PC-9 (cell line): ENCODE data around the gene EMC10. TPM values are rescaled to one million over a fixed set of nuclear protein-coding genes. Genes with fewer than 3 reads are reported as not detected.

Experiments
- BruUV-seq: library from RNA; stranded (reverse); fragments of 400-500 nt; replicated peaks from 2 replicates; lab custom pipeline; 2021; lab: Mats Ljungman, UMichigan
- CTCF ChIA-PET: fragments of 300-600 bp; sonication (Branson Sonifier 250); formaldehyde crosslinking; loops from one replicate; lab custom pipeline; 2022; ENCODE audit warnings: antibody characterized with exemption; lab: Charles Lee
- POLR2A ChIA-PET: fragments of 300-600 bp; sonication (Branson Sonifier 250); formaldehyde crosslinking; loops from one replicate; lab custom pipeline; 2022; ENCODE audit warnings: antibody characterized with exemption; ENCODE audit not compliant: unreplicated experiment; lab: Charles Lee
- DNase-seq, 2 experiments: peaks; one replicate each; pipeline versions ENCODE4 v3.0.0 to v3.0.0-alpha.2; 2015 to 2022; ENCODE audit warnings: mixed read lengths in 1 of 2
- H2AFZ ChIP-seq: fragments of 200-600 bp; sonication (generic); 2 replicates; pipeline ENCODE4 v1.8.1; 2017; ENCODE audit warnings: antibody characterized with exemption
- H3F3A ChIP-seq: fragments of 200-600 bp; sonication (generic); 2 replicates; pipeline ENCODE4 v1.8.1; 2017; ENCODE audit warnings: antibody characterized with exemption, mild to moderate bottlenecking, low read depth; ENCODE audit not compliant: insufficient read depth
- H3K27ac ChIP-seq: fragments of 200-600 bp; sonication (generic); 2 replicates; pipeline ENCODE4 v1.6.1; 2016; ENCODE audit warnings: mixed run types
- H3K27me3 ChIP-seq: fragments of 200-600 bp; sonication (generic); 2 replicates; pipeline ENCODE4 v1.6.1; 2016; ENCODE audit warnings: low read depth, mixed run types; ENCODE audit not compliant: insufficient read depth
- H3K36me3 ChIP-seq: fragments of 200-600 bp; sonication (generic); 2 replicates; pipeline ENCODE4 v1.6.1; 2016; ENCODE audit warnings: low read depth, mixed run types
- H3K4me1 ChIP-seq: fragments of 200-600 bp; sonication (generic); replicated peaks from 2 replicates; pipeline ENCODE4 v1.6.1; 2016; ENCODE audit warnings: mixed run types; ENCODE audit not compliant: insufficient read depth
- H3K4me2 ChIP-seq: fragments of 200-600 bp; sonication (generic); 2 replicates; pipeline ENCODE4 v1.6.1; 2017; ENCODE audit warnings: mixed run types
- H3K4me3 ChIP-seq: fragments of 200-600 bp; sonication (generic); 2 replicates; pipeline ENCODE4 v1.6.1; 2016; ENCODE audit warnings: mixed run types
- H3K79me2 ChIP-seq: fragments of 200-600 bp; sonication (generic); 2 replicates; pipeline ENCODE4 v1.6.1; 2017; ENCODE audit warnings: low read depth, mixed run types
- H3K9me2 ChIP-seq: fragments of 200-600 bp; sonication (generic); 2 replicates; pipeline ENCODE4 v1.8.1; 2017; ENCODE audit warnings: mild to moderate bottlenecking; ENCODE audit not compliant: insufficient read depth
- H3K9me3 ChIP-seq: fragments of 200-600 bp; sonication (generic); 2 replicates; pipeline ENCODE4 v1.8.1; 2016; ENCODE audit warnings: low read depth; ENCODE audit not compliant: insufficient read depth
- H4K20me1 ChIP-seq: fragments of 200-600 bp; sonication (generic); 2 replicates; pipeline ENCODE4 v1.8.1; 2017; ENCODE audit not compliant: insufficient read depth
- EZH2 ChIP-seq: fragments of 200-600 bp; sonication (generic); IDR thresholded peaks from 2 replicates; pipeline ENCODE4 v1.8.0; 2017; ENCODE audit warnings: antibody characterized with exemption, low read depth
- intact Hi-C: fragments of 100-400 bp; cut with micrococcal nuclease; formaldehyde crosslinking; loops from one replicate; pipeline ENCODE4 v1.10.0; 2022; ENCODE audit not compliant: unreplicated experiment
- total RNA-seq: library from RNA; stranded (reverse); gene quantifications from 2 replicates; pipeline ENCODE4 v1.2.3, GENCODE V29; 2021
- TF ChIP-seq, protein P1 (sequence below): fragments of 200-600 bp; sonication (generic); conservative IDR thresholded peaks from 2 replicates; pipeline ENCODE4 v1.6.1; 2017; ENCODE audit warnings: mixed run types, antibody characterized with exemption, mild to moderate bottlenecking, moderate library complexity

The EMC10 gene
- total RNA-seq, 1 experiment from 2014 or later: 118 TPM

DNA sequence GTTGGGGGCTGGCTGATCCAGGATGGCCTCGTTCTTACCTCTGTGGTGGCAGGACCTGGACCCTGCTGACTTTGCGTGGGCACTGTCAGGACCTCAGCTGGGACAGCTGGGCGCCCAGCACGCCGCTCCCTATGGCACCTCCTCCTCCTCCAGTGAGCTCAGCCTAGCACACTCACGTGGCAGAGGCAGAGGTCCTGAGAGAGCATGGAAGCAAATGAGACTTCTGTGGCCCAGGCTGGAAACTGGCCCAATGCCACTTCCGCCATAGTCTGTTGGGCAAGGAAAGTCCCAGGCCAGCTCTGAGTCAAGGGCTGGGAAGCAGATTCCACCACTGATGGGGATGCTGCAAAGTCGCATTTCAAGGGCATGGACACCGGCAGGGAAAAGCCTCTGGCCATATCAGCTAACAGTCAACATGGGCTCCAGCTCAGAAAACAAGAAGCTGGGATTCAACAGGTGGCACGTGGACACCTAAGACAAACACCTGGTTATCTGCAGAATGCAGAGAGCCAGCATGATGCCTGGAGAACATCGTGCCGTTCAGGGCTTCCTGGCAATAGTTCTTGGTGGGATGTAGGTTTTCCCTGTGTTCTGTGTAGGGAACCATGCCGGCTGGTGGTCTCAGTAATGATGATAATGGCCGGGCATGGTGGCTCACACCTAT, 26.9 kb upstream of the EMC10 start:
- Histone ChIP-seq H3K4me2 (no peak overlapping the region), H4K20me1 (no peaks in the 10 kb centered on the region), H3F3A (no peaks in the 10 kb centered on the region), H3K9me2 (no peaks in the 10 kb centered on the region), H3K4me3 (no peak overlapping the region), H2AFZ (no peak overlapping the region), H3K9me3 (no peaks in the 10 kb centered on the region), H3K27ac (no peak overlapping the region), H3K4me1 (no peaks in the 10 kb centered on the region), H3K27me3 (peaks cover 77% of the 10 kb centered on the region), H3K79me2 (no peaks in the 10 kb centered on the region), H3K36me3 (no peaks in the 10 kb centered on the region)
- intact Hi-C loops: no loop called here
- TF ChIP-seq, protein P1, sequence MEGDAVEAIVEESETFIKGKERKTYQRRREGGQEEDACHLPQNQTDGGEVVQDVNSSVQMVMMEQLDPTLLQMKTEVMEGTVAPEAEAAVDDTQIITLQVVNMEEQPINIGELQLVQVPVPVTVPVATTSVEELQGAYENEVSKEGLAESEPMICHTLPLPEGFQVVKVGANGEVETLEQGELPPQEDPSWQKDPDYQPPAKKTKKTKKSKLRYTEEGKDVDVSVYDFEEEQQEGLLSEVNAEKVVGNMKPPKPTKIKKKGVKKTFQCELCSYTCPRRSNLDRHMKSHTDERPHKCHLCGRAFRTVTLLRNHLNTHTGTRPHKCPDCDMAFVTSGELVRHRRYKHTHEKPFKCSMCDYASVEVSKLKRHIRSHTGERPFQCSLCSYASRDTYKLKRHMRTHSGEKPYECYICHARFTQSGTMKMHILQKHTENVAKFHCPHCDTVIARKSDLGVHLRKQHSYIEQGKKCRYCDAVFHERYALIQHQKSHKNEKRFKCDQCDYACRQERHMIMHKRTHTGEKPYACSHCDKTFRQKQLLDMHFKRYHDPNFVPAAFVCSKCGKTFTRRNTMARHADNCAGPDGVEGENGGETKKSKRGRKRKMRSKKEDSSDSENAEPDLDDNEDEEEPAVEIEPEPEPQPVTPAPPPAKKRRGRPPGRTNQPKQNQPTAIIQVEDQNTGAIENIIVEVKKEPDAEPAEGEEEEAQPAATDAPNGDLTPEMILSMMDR: no peak
- no peak for TF ChIP-seq EZH2
- ChIA-PET POLR2A (interaction anchor here (0.8 kb wide), 1 partner anchor 108 kb away, joined by 4 read pairs; no protein-coding TSS in a partner anchor), CTCF (no interaction called here)
- no peak for DNase-seq
- no TSS peak for BruUV-seq

DNA sequence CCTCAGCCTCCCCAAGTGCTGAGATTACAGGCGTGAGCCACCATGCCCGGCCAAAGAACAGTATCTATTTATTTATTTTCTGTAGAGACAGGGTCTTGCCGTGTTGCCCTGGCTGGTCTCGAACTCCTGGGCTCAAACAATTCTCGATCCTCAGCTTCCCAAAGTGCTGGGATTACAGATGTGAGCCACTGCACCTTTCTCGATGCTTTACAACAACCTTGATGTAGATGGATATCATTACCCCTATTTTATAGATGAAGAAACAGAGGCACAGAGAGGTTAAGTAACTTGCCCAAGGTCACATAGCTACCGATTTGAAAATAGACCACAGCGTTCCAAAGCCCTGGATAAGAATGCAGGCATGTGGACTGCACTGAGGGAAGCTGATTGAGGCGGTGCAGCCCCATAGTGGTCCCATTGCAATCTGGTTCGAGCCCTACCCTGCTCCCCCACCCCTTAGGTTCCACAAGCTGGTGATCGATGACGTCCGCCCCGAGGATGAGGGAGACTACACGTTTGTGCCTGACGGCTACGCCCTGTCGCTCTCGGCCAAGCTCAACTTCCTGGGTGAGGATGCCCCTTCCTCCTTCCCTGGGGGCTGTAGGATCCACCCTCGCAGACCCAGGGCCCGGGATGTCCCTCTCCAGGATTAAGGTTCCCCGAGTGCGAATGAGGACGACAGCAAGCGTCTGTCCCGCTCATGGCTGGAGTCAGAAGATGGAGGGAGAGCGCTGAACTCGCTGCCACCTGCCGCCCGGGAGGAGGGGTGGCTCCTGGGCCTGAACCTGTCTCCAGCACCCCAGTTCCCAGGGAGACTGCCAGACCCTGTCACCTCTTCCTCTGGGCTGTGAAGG, 25.7 kb upstream of the EMC10 start:
- Histone ChIP-seq H2AFZ (no peak overlapping the region), H3K4me2 (no peak overlapping the region), H3K4me1 (no peaks in the 10 kb centered on the region), H3K9me3 (no peaks in the 10 kb centered on the region), H3K27me3 (peaks cover 83% of the 10 kb centered on the region), H3K36me3 (no peaks in the 10 kb centered on the region), H3F3A (no peaks in the 10 kb centered on the region), H3K27ac (no peak overlapping the region), H3K9me2 (no peaks in the 10 kb centered on the region), H3K79me2 (no peaks in the 10 kb centered on the region), H3K4me3 (no peak overlapping the region), H4K20me1 (no peaks in the 10 kb centered on the region)
- ChIA-PET CTCF (no interaction called here), POLR2A (interaction anchor here (0.8 kb wide), 1 partner anchor 109 kb away, joined by 4 read pairs; no protein-coding TSS in a partner anchor)
- DNase-seq: no peak
- intact Hi-C loops: no loop called here
- no peak for TF ChIP-seq EZH2
- TF ChIP-seq, protein P1: no peak
- BruUV-seq: no TSS peak

DNA sequence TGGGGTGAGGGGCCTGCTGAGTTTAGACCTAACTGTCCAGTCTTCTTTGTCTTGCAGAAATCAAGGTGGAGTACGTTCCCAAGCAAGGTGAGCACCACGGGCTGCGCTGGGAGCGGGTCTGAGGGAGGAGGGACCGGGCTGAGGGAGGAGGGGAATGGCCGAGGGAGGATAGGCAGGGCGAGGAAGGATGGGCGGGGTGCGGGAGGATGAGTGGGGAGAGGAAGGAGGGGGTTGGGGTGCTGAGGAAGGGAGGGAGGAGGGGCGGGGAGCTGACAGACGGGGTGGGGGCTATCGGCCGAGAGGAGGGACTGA, 25.1 kb upstream of the EMC10 start:
- peaks cover 82% of the 10 kb centered on the region for H3K27me3 ChIP-seq
- no peak for DNase-seq
- TF ChIP-seq, protein P1: no peak
- TF ChIP-seq EZH2: no peak
- ChIA-PET CTCF (no interaction called here), POLR2A (no interaction called here)
- H3K4me1 ChIP-seq: no peaks in the 10 kb centered on the region
- H3K9me2 ChIP-seq: no peaks in the 10 kb centered on the region
- H3F3A ChIP-seq: no peaks in the 10 kb centered on the region
- intact Hi-C loops: no loop called here
- H2AFZ ChIP-seq: no peak overlapping the region
- no peaks in the 10 kb centered on the region for H4K20me1 ChIP-seq
- H3K9me3 ChIP-seq: no peaks in the 10 kb centered on the region
- no TSS peak for BruUV-seq
- H3K36me3 ChIP-seq: no peaks in the 10 kb centered on the region
- no peaks in the 10 kb centered on the region for H3K79me2 ChIP-seq
- no peak overlapping the region for H3K4me2 ChIP-seq
- H3K4me3 ChIP-seq: no peak overlapping the region
- H3K27ac ChIP-seq: no peak overlapping the region
